ENCODE results near the gene TNFSF13B.

GRCh38 chr13:108257248-108257647 lies 12.3 kb upstream of the TNFSF13B start:
- TF ChIP-seq CTCF (IDR thresholded peaks at IDR 0.05): no peak
- TF ChIP-seq POLR2A (IDR thresholded peaks at IDR 0.05): no peak

Data from Peyer's patch (tissue), 4 donors.